Bronchial epithelial cell (primary cell): ENCODE data around the gene LAMA4. TPM values are rescaled to one million over a fixed set of nuclear protein-coding genes. Genes with fewer than 3 reads are reported as not detected.

Experiments
- DNase-seq: peaks from one replicate; pipeline ENCODE4 v3.0.0-alpha.2; 2010; ENCODE audit warnings: low read depth
- FAIRE-seq: peaks from 2 replicates; lab custom pipeline; 2011; peaks lifted over from hg19 to GRCh38; lab: Jason Lieb, UNC
- H3K27me3 ChIP-seq: 2 replicates; pipeline ENCODE4 v1.5.1; 2011; ENCODE audit warnings: low read length; ENCODE audit not compliant: control insufficient read depth, insufficient read depth
- H3K36me3 ChIP-seq: 2 replicates; pipeline ENCODE4 v1.5.1; 2011; ENCODE audit warnings: low read length; ENCODE audit not compliant: control insufficient read depth, insufficient read depth
- H3K4me3 ChIP-seq: 2 replicates; pipeline ENCODE4 v1.5.1; 2011; ENCODE audit warnings: mild to moderate bottlenecking, low read depth, low read length, control low read depth
- CTCF ChIP-seq: IDR thresholded peaks from 2 replicates; pipeline ENCODE4 v1.5.1; 2011; ENCODE audit warnings: mild to moderate bottlenecking, moderate library complexity, low read length, control low read depth, inconsistent platforms; ENCODE audit not compliant: insufficient read depth, severe bottlenecking
- total RNA-seq: library from RNA; depleted of rRNA; stranded (reverse); fragments of >200 nt; gene quantifications from 2 replicates; pipeline ENCODE4 v1.2.1, GENCODE V29; 2014

The LAMA4 gene
- total RNA-seq, 1 donor from 2014 or later, result 5.5 TPM

- no peaks in the 10 kb centered on the region for H3K27me3 ChIP-seq
- TF ChIP-seq CTCF, result no peak
- DNase-seq (no peak), FAIRE-seq (no peak)
- H3K4me3 ChIP-seq, result no peak overlapping the region
- no peaks in the 10 kb centered on the region for H3K36me3 ChIP-seq
Observed at GRCh38 chr6:112234601-112235000, 19.8 kb downstream of the LAMA4 start.

- H3K4me3 ChIP-seq, result no peak overlapping the region
- TF ChIP-seq CTCF, result no peak
- FAIRE-seq, result no peak
- DNase-seq, result no peak
- no peaks in the 10 kb centered on the region for H3K27me3 ChIP-seq
- no peaks in the 10 kb centered on the region for H3K36me3 ChIP-seq
Observed at GRCh38 chr6:112233847-112234246, 20.5 kb downstream of the LAMA4 start.

DNA sequence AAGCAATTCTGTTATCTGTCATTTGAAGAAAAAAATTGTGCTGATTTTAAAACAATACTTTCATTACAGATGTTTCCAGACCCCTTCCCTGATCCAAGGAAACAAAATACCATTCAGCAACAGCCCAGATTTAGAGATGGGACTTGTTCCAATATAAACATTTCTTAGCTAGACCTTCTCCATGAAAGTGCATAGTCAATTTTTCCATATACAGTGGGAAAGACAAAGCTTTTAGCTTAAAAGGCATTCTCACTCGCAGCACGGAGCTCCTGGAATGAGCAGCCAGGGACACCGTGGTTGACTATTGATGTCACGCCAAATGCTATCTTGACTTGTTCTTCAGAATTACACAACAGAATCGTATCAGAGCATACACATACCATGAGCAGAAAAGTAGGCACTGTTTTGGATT is 21.5 kb downstream of the LAMA4 start:
- H3K36me3 ChIP-seq, result no peaks in the 10 kb centered on the region
- DNase-seq (no peak), FAIRE-seq (no peak)
- no peak overlapping the region for H3K4me3 ChIP-seq
- H3K27me3 ChIP-seq, result no peaks in the 10 kb centered on the region
- no peak for TF ChIP-seq CTCF

- Histone ChIP-seq H3K36me3 (no peaks in the 10 kb centered on the region), H3K4me3 (no peak overlapping the region), H3K27me3 (no peaks in the 10 kb centered on the region)
- no peak for FAIRE-seq
- DNase-seq, result peak; percentile 64
- no peak for TF ChIP-seq CTCF
Observed at GRCh38 chr6:112231594-112232060, 22.7 kb downstream of the LAMA4 start.

DNA sequence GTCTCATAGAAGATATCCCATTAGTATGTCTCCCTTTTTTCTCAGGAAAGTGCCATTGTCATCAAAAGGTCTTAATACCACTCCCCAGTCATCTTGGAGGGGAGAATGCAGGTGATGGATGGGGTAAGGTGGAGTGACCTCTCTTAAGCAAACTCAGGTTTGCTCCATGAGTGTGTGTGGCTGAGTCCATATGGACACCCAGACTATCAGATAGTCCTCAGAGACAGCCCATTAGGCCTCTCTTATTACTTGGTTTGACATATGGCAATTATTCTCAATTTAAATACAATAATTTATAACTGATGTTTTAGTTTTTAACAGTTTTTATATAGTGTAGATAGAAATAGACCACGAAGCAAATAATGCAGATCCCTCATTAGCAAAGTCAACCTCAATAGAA is 23.2 kb downstream of the LAMA4 start:
- FAIRE-seq (no peak), DNase-seq (no peak)
- Histone ChIP-seq H3K36me3 (no peaks in the 10 kb centered on the region), H3K4me3 (no peak overlapping the region), H3K27me3 (no peaks in the 10 kb centered on the region)
- TF ChIP-seq CTCF, result no peak
